WERI-Rb-1 (cell line): Measurements from ENCODE around the gene SIT1.

Source experiments
- DNase-seq: peaks from one replicate; pipeline ENCODE4 v3.0.0-alpha.2; 2020
- H3K27ac ChIP-seq: fragments of 250-450 bp; sonication (Bioruptor Pico); 2 replicates; pipeline ENCODE4 v1.5.1; 2020; ENCODE audit warnings: mild to moderate bottlenecking, moderate library complexity
- H3K27me3 ChIP-seq: fragments of 250-450 bp; sonication (Bioruptor Pico); 2 replicates; pipeline ENCODE4 v1.5.1; 2021; ENCODE audit warnings: mild to moderate bottlenecking, low read depth, moderate library complexity; ENCODE audit not compliant: insufficient read depth, severe bottlenecking
- H3K36me3 ChIP-seq: fragments of 250-450 bp; sonication (Bioruptor Pico); 2 replicates; pipeline ENCODE4 v1.5.1; 2020; ENCODE audit warnings: mild to moderate bottlenecking, moderate library complexity
- H3K4me3 ChIP-seq: 2 replicates; pipeline ENCODE4 v1.5.1; 2011; ENCODE audit warnings: low read depth, mild to moderate bottlenecking, control low read depth, low read length
- H3K9me3 ChIP-seq: fragments of 250-450 bp; sonication (Bioruptor Pico); 2 replicates; pipeline ENCODE4 v1.5.1; 2021; ENCODE audit warnings: mild to moderate bottlenecking, moderate library complexity; ENCODE audit not compliant: severe bottlenecking
- TF ChIP-seq, protein P1 (sequence below): IDR thresholded peaks from 2 replicates; pipeline ENCODE4 v1.5.1; 2011; ENCODE audit warnings: low read depth, mild to moderate bottlenecking, control low read depth, inconsistent platforms, low read length

SIT1 gene

DNA sequence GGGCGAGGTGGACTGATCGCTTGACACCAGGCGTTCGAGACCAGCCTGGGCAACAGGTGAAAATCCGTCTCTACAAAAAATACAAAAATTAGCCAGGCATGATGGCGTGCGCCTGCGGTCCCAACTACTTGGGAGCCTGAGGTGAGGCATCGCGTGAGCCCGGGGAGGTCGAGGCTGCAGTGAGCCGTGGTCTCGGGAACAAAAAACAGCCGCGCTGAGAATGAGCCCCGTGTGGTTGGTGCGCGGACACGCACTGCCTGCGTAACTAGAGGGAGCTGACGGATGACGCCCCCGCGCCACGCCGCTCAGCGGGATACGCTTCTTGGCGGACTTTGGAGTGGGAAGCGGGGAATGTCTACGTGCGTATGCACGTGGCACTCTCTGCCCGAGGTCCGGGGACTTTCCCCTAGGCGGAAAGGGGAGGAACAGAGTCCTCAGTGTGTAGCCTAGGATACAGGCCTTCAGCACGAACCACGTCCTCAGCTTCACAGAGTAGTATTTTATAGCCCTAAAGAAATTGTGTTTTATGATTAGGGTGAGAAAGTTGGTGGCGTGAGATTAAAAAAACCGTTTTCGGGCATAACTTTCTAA is 6.9 kb upstream of the SIT1 start, which contains the start of gene RMRP:
Gene RMRP (minus strand): TSS at position 474 of the 591 bp plus-strand sequence.
- Histone ChIP-seq H3K4me3 (peak within 1 kb of the TSS; percentile 80), H3K36me3 (peaks cover 29% of the 10 kb centered on the region), H3K9me3 (no peaks in the 10 kb centered on the region), H3K27ac (peak within 1 kb of the TSS; percentile 98), H3K27me3 (no peaks in the 10 kb centered on the region)
- TF ChIP-seq, protein P1, sequence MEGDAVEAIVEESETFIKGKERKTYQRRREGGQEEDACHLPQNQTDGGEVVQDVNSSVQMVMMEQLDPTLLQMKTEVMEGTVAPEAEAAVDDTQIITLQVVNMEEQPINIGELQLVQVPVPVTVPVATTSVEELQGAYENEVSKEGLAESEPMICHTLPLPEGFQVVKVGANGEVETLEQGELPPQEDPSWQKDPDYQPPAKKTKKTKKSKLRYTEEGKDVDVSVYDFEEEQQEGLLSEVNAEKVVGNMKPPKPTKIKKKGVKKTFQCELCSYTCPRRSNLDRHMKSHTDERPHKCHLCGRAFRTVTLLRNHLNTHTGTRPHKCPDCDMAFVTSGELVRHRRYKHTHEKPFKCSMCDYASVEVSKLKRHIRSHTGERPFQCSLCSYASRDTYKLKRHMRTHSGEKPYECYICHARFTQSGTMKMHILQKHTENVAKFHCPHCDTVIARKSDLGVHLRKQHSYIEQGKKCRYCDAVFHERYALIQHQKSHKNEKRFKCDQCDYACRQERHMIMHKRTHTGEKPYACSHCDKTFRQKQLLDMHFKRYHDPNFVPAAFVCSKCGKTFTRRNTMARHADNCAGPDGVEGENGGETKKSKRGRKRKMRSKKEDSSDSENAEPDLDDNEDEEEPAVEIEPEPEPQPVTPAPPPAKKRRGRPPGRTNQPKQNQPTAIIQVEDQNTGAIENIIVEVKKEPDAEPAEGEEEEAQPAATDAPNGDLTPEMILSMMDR, result 0 out of 2 replicates have a peak, but pooled peaks have one; percentile 26
- DNase-seq, result peak; percentile 99

DNA sequence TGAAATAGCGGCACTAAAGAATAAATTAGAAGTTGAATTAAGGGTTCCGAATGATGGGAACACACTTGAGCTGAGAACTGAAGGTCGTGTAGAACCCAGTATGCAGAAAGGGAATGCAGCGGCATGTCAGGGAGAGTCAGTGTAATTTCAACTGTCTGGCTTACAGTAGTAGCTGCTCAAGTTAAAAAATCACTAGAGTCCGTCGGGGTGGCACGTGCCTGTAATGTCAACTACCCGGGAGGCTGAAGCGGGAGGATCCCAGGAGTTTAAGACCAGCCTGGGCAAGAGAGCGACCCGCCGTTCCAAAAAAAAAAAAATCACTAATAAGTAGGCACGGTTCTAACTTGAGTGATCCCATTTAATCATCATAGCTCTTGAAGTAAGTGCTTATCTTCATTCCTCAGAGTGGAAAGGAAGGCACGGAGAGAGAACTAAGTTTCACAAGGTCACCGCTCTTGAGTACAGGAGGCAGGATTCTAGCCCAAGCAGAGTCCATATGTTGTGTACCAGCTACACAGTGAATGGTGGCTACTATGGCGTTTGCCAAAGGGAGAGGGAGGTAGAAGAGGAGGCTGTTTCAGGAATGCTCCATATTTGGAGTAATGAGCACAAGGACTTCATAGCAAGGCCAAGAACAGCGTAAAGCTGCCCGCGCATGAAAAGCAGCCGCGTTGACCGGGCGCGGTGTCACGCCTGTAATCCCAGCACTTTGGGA is 6.3 kb upstream of the SIT1 start:
- no peak for DNase-seq
- Histone ChIP-seq H3K27ac (peak overlapping the region; percentile 98), H3K27me3 (no peaks in the 10 kb centered on the region)

GRCh38 chr9:35656348-35656747 is 5.6 kb upstream of the SIT1 start:
- H3K27me3 ChIP-seq, result no peaks in the 10 kb centered on the region
- no peak overlapping the region for H3K4me3 ChIP-seq
- peaks cover 19% of the 10 kb centered on the region for H3K36me3 ChIP-seq
- no peak overlapping the region for H3K27ac ChIP-seq
- DNase-seq, result no peak
- no peaks in the 10 kb centered on the region for H3K9me3 ChIP-seq
- TF ChIP-seq, protein P1, result no peak

More for the DNA sequence above, 6.3 kb upstream of the SIT1 start:
- peak overlapping the region; percentile 53 for H3K4me3 ChIP-seq
- H3K9me3 ChIP-seq, result no peaks in the 10 kb centered on the region
- peaks cover 23% of the 10 kb centered on the region for H3K36me3 ChIP-seq
- TF ChIP-seq, protein P1, result no peak

DNA sequence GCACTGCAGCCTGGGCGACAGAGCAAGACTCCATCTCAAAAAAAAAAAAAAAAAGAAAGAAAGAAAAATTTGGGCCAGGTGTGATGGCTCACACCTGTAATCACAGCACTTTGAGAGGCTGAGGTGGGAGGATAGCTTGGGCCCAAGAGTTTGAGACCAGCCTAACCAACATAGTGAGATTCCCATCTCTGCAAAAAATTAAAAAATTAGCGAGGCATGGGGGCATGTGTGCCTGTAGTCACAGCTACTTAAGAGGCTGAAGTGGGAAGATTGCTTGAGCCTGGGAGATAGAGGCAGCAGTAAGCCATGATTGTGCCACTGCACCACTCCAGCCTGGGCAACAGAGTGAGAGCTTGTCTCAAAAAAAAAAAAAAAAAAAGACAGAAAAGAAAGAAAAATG is 2.9 kb upstream of the SIT1 start:
- no peaks in the 10 kb centered on the region for H3K27me3 ChIP-seq
- H3K27ac ChIP-seq, result no peak overlapping the region
- no peak for DNase-seq
- H3K36me3 ChIP-seq, result no peaks in the 10 kb centered on the region
- no peaks in the 10 kb centered on the region for H3K9me3 ChIP-seq
- no peak overlapping the region for H3K4me3 ChIP-seq
- TF ChIP-seq, protein P1, result no peak

DNA sequence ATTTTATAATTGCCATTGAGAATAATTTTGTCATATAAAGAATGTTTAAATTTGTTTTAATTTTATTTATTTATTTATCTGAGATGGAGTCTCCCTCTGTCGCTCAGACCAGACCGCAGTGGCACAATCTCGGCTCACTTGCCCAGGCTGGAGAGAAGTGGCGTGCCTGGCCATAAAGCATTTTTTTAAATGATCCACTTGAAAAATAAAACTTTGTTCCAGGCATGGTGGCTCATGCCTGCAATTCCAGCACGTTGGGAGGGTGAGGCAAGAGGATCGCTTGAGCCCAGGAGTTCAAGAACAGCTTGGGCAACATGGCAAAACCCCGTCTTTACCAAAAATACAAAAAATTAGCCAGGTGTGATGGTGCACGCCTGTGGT is 2.1 kb upstream of the SIT1 start:
- Histone ChIP-seq H3K4me3 (no peak overlapping the region), H3K36me3 (no peaks in the 10 kb centered on the region), H3K9me3 (no peaks in the 10 kb centered on the region), H3K27me3 (no peaks in the 10 kb centered on the region), H3K27ac (no peak overlapping the region)
- no peak for DNase-seq
- TF ChIP-seq, protein P1, result no peak
